Activated naive CD8-positive, alpha-beta T cell treated with anti-CD3 and anti-CD28 coated beads, Interleukin-2, amount 10 ng/mL, durations not matched to agents 7 days and 5 days (primary cell): ENCODE data around the gene TAGLN3. TPM values are rescaled to one million over a fixed set of nuclear protein-coding genes. Genes with fewer than 3 reads are reported as not detected.

Experiments used
- ATAC-seq: fragments of 150-1000 bp; cut with Tn5 transposase; one replicate; pipeline ENCODE4 v1.10.0; 2021; ENCODE audit warnings: low read depth, moderate library complexity
- POLR2A ChIA-PET: fragments of 350-600 bp; sonication (Branson Sonifier 250); formaldehyde crosslinking; loops from one replicate; lab custom pipeline; 2021; ENCODE audit warnings: antibody characterized with exemption; lab: Charles Lee
- DNase-seq: peaks from one replicate; pipeline ENCODE4 v3.0.0; 2021
- H3K27ac Mint-ChIP-seq: one replicate; pipeline ENCODE4 v1.8.0; 2022; ENCODE audit warnings: mild to moderate bottlenecking, mixed read lengths
- H3K27me3 Mint-ChIP-seq: one replicate; pipeline ENCODE4 v1.8.0; 2022; ENCODE audit warnings: mild to moderate bottlenecking, moderate library complexity, mixed read lengths
- H3K36me3 Mint-ChIP-seq: one replicate; pipeline ENCODE4 v1.8.0; 2021; ENCODE audit warnings: mild to moderate bottlenecking, mixed read lengths
- H3K4me1 Mint-ChIP-seq: one replicate; pipeline ENCODE4 v1.8.0; 2021; ENCODE audit warnings: mixed read lengths
- H3K4me3 Mint-ChIP-seq: one replicate; pipeline ENCODE4 v1.8.0; 2022; ENCODE audit warnings: mild to moderate bottlenecking, moderate library complexity, mixed read lengths
- H3K9me3 Mint-ChIP-seq: one replicate; pipeline ENCODE4 v1.8.0; 2021; ENCODE audit warnings: mixed read lengths
- total RNA-seq, 2 experiments: library from RNA; stranded (reverse); gene quantifications; one replicate each; pipeline ENCODE4 v1.2.3, GENCODE V29; 2021

Gene TAGLN3
- total RNA-seq, 2 experiments from 2014 or later = not detected

DNA sequence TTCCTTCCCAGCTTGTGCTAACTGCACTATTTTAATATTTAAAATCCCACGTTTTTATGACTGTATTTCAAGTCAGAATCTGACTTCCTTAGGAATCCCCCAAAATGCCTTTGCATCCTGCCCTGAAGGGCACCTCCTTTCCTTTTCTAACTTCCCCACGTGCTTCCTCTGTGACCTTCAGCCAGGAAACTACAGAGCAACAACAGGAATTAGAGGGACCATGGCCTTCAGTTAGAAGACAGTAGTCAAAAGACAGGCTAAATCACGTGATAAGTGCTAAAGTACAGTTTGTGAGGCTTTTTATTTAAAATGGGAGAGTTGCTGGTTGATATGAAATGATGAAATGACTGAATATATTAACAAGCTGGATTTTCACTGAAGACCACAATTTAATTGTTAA, 31.7 kb upstream of the TAGLN3 start:
- H3K4me1 Mint-ChIP-seq = peaks cover 6% of the 10 kb centered on the region
- no peak overlapping the region for H3K4me3 Mint-ChIP-seq
- H3K27me3 Mint-ChIP-seq = peaks cover 1% of the 10 kb centered on the region
- POLR2A ChIA-PET = interaction anchor here (0.7 to 1.3 kb wide), 2 partner anchors 11 to 250 kb away, joined by 4 to 9 read pairs; partner anchors contain the start of gene ABHD10
- H3K27ac Mint-ChIP-seq = no peak overlapping the region
- no peaks in the 10 kb centered on the region for H3K9me3 Mint-ChIP-seq
- no peaks in the 10 kb centered on the region for H3K36me3 Mint-ChIP-seq
- DNase-seq (no peak), ATAC-seq (no peak)

DNA sequence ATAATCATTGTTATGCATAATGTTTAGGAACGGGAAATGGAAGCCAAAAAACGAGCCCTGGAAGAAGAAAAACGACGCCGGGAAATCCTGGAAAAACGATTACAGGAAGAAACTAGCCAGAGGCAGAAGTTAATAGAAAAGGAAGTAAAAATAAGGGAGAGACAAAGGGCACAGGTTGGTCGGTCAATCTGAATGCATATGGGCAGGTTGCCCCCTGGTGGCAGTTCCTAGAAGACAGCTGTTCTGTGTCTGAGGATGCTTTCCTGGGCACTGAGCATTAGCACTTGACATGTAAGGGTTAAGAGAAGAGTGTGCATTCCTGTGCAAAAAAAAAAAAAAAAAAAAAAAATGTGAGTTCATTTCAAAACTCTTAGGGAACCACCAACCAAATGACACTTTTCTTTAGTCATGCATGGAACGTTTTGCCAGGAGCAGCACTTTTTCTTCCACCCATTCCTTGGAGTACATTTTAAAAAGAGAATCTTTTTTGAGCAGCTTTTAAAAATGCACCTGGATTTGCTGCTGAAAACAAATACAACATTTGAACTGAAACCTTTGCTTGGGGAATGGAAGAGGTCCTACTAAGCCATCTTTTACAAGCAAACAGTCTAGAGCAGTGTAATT, 31.0 kb upstream of the TAGLN3 start:
- POLR2A ChIA-PET = interaction anchor here (1.3 kb wide), 1 partner anchor 10 kb away, joined by 9 read pairs; the partner anchor contains the start of gene ABHD10
- Mint-ChIP-seq H3K36me3 (no peaks in the 10 kb centered on the region), H3K27ac (no peak overlapping the region), H3K9me3 (no peaks in the 10 kb centered on the region), H3K4me3 (peak overlapping the region; percentile 6), H3K27me3 (peaks cover 4% of the 10 kb centered on the region), H3K4me1 (peaks cover 6% of the 10 kb centered on the region)
- DNase-seq (peak; percentile 71), ATAC-seq (peak; percentile 94)

DNA sequence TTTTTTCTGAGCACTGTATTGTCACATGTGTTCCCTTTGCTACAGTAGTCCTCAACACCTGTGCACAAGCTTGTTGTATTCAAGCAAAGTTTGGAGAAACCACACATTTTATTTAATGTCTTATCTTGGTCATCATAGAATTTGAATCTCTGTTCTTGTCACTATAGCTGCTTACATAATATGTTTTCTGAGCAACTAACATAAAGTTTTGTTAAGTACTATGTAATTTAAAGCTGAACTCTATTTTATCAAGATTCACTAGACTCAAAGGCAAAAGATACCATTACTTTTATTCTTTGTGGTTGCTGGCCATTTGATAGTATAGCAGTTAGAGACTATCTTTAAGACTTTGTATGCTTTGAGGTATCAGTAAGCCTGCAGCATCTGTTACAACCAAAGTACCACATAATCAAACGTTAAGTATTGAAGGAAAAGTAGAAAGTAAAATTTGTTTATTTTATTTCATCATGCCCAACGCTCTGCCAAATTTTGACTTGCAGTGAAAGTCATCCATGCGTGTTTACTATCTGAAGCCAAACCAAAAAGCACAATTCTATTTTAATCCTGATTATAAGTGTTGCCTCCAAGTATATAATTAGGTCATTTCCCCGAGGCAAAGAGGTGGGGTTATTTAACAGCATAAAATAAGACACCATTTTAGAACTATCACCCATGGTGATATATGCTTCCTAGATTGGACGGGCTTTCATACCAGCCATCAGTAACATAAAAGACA, 30.2 kb upstream of the TAGLN3 start:
- POLR2A ChIA-PET = interaction anchor here (1.3 kb wide), 1 partner anchor 10 kb away, joined by 9 read pairs; the partner anchor contains the start of gene ABHD10
- no peak for ATAC-seq
- Mint-ChIP-seq H3K4me1 (peaks cover 6% of the 10 kb centered on the region), H3K27ac (no peak overlapping the region), H3K36me3 (no peaks in the 10 kb centered on the region), H3K9me3 (no peaks in the 10 kb centered on the region), H3K4me3 (no peak overlapping the region), H3K27me3 (peaks cover 6% of the 10 kb centered on the region)
- DNase-seq = no peak

DNA sequence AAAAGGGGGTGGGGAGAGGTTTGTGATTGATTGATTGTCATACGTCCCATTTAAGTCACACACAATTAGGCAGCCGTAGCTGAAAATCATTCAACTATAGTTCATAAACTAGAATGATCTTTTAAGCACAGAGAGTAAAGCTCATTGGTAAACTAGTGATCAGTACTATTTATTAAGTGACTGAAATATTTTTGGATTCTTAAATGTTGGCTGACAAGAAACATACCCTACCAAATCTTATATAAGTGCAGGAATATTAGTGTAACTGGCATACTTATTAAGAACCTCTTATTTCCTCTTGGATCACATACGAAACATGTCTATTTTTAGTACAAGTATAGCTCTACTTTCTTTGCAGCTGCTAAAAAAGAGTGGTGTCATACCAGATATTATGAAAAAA, 28.3 kb upstream of the TAGLN3 start:
- Mint-ChIP-seq H3K4me1 (peaks cover 6% of the 10 kb centered on the region), H3K27ac (no peak overlapping the region), H3K9me3 (no peaks in the 10 kb centered on the region), H3K4me3 (no peak overlapping the region), H3K36me3 (no peaks in the 10 kb centered on the region), H3K27me3 (peaks cover 11% of the 10 kb centered on the region)
- ATAC-seq (no peak), DNase-seq (no peak)
- POLR2A ChIA-PET = no interaction called here

DNA sequence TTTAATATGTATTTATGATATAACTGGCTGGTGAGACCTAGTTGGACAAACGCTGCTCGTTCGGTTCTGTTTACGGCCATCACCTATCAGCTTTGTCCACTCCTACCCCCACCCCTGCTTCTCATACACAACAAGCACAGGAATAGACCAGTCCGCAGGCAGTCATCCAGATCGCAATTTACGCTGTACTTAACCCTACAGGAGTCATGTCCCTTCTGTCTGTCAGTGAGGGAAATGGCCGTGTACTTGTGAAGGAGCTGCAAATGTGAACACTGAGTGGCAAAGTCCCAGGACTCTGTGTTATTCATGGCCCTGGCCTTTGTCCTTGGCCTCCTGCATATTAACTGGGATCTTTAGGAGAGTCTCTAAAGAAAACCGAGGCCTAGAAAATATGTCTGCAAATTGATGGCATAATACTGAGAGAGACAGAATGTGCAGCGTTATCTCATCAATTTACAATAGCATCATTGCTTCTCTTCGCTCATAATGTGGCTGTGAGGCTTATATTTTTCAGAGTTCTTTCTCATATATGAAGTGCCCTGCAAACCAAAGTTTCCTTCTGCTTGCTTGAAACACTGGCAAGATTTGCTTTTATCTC, 27.1 kb upstream of the TAGLN3 start:
- DNase-seq (no peak), ATAC-seq (no peak)
- peaks cover 11% of the 10 kb centered on the region for H3K27me3 Mint-ChIP-seq
- H3K27ac Mint-ChIP-seq = no peak overlapping the region
- POLR2A ChIA-PET = interaction anchor here (0.5 kb wide), 1 partner anchor 1815 kb away, joined by 3 read pairs; no protein-coding TSS in a partner anchor
- H3K4me3 Mint-ChIP-seq = no peak overlapping the region
- no peaks in the 10 kb centered on the region for H3K36me3 Mint-ChIP-seq
- peaks cover 6% of the 10 kb centered on the region for H3K4me1 Mint-ChIP-seq
- no peaks in the 10 kb centered on the region for H3K9me3 Mint-ChIP-seq

DNA sequence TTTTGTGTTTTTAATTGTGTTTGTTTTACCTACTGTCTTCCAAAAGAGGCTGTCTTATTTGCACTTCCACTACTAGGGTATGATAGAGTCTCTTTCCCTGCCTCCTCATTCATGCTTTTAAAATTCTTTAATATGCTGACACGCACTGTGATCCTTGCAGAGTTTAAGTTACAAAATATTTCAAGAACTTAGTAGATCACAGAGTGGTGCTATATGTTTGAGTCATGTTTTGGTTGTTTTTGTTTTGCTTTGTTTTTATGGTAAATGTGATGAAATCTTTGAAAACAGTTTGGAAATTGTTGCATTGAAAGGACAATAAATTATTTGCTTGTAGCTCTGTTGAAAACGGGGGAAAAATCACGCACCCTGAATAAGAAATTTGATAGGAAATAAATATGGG, 25.8 kb upstream of the TAGLN3 start:
- DNase-seq = no peak
- Mint-ChIP-seq H3K27me3 (peaks cover 10% of the 10 kb centered on the region), H3K4me3 (no peak overlapping the region), H3K36me3 (no peaks in the 10 kb centered on the region), H3K27ac (no peak overlapping the region), H3K4me1 (no peaks in the 10 kb centered on the region), H3K9me3 (no peaks in the 10 kb centered on the region)
- ATAC-seq = no peak
- POLR2A ChIA-PET = no interaction called here

DNA sequence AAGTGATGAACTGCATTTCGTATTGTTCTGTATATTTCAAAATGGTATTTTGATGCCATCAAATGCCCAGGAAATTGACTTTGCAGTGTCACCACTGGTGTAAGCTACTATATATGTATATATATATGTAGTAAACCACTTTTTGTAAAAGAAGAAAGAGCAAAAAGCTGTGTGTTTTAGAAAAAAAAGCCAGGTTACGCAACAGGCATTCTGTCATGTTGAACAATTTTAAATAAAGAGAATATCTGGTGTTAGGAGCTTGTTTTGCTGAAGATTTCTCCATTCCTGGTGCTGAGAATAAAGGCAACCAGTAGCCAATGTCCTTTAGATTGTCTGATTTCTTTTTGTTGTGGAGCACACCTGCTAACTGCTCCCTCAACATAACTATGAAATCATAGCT, 23.6 kb upstream of the TAGLN3 start:
- no peak overlapping the region for H3K4me3 Mint-ChIP-seq
- H3K9me3 Mint-ChIP-seq = no peaks in the 10 kb centered on the region
- no peak for ATAC-seq

DNA sequence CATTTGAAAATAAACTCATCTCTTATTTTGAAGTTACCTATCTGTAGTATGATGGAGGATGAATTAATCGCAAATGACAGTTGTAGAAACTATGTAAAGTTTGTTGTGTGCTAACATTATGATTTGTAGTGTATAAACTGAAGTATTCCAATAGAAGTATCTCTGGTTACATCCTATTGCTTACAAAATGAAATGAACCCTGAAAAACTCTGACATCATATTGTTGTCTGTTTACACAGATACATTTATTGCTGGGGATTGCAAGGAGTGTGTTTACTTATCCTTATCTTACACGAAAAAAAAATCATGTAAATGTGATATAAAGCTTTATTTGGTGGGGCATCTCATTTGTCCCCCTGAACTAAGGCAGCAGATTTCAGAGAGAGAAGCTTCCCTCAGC, 22.5 kb upstream of the TAGLN3 start:
- Mint-ChIP-seq H3K36me3 (peaks cover 6% of the 10 kb centered on the region), H3K4me3 (no peak overlapping the region), H3K27me3 (peaks cover 10% of the 10 kb centered on the region), H3K27ac (no peak overlapping the region), H3K9me3 (no peaks in the 10 kb centered on the region), H3K4me1 (peaks cover 17% of the 10 kb centered on the region)
- no peak for DNase-seq
- POLR2A ChIA-PET = no interaction called here
- no peak for ATAC-seq

More for the DNA sequence above, 23.6 kb upstream of the TAGLN3 start:
- Mint-ChIP-seq H3K4me1 (peaks cover 8% of the 10 kb centered on the region), H3K27me3 (peaks cover 10% of the 10 kb centered on the region), H3K27ac (no peak overlapping the region), H3K36me3 (peaks cover 3% of the 10 kb centered on the region)
- DNase-seq = no peak
- POLR2A ChIA-PET = no interaction called here

DNA sequence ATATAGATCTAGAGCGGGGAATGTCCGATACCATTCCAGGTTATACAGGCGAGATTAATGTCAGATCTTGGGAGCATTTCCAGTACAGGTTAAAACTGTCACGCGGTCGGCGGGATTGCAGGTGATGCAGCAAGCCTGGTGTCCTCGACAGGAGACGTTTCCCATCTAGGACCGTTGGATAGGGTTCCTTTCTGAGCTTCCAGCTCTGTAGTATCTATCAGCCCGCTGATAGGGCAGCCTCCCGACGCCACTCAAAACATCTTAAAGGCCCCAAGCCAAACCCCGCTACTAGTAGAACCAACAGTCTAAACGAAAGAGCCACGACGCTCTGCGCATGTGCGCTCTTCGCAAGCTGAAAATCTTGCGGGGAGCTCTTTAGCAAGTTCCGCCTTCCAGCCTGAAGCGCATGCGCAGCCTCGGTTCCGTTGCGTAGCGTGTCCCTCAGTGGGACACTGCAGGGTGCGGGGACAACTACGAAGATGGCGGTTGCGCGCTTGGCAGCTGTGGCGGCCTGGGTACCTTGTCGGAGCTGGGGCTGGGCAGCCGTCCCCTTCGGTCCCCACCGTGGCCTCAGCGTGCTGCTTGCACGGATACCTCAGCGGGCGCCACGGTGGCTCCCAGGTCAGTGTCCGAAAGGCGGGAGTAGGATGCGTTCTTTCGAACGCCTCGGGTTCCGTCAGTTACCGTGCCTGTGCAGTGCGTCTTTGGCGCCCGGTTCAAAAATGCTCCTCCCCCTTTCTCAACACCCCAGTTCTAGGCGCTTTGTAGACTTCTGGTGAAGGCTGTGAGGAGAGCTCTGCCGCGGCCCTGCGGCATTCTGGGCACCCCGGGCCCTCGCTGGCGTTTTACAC, 19.9 kb upstream of the TAGLN3 start, which contains the start of gene ABHD10:
Gene ABHD10 (plus strand): TSS at position 444 of the 851 bp plus-strand sequence. CDS start 36 bp downstream, at position 480.
- ATAC-seq (peak; percentile 97), DNase-seq (peak; percentile 95)
- Mint-ChIP-seq H3K27ac (peak within 1 kb of the TSS; percentile 91), H3K36me3 (peaks cover 14% of the 10 kb centered on the region), H3K27me3 (peaks cover 5% of the 10 kb centered on the region), H3K9me3 (no peaks in the 10 kb centered on the region), H3K4me1 (peaks cover 28% of the 10 kb centered on the region), H3K4me3 (peak within 1 kb of the TSS; percentile 81)
- POLR2A ChIA-PET = interaction anchor here (0.7 to 2.4 kb wide), 22 partner anchors 10 to 1536 kb away, joined by 3 to 11 read pairs (median 4); partner anchors contain the start of genes ATG3, CD96 and SLC35A5

DNA sequence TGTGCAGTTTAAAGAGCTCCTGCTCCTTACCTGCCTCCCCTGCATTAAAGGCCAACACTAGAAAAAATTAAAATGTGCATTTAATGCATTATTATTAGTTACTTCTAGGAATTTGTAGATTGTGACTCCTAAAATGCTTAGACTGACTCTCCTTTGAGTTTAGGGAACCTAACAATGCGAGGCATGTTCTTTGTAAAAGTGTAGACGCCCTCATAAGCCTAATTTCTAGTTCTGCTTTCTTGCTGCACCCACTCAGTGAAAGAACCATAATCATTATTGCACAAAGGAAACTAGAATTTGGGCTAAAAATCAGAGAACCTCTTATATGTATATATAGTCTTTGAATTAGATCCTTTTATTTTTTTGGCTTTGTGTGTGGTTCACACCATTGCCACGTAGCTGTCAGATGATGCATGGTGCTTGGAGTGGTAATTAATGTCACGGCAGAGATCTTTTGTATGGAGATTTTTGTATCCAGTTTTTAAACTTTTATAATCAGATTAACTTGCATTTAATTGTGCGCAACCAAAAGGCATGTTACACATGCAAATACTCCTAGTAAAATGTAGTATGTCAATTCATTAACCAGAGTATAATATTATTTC, 19.2 kb upstream of the TAGLN3 start:
- H3K4me1 Mint-ChIP-seq = peaks cover 29% of the 10 kb centered on the region
- no peaks in the 10 kb centered on the region for H3K9me3 Mint-ChIP-seq
- ATAC-seq (no peak), DNase-seq (no peak)
- peaks cover under 1% of the 10 kb centered on the region for H3K27me3 Mint-ChIP-seq
- POLR2A ChIA-PET = interaction anchor here (0.6 to 2.4 kb wide), 19 partner anchors 10 to 1535 kb away, joined by 3 to 11 read pairs (median 4); partner anchors contain the start of genes ATG3, CD96 and SLC35A5
- H3K27ac Mint-ChIP-seq = peak overlapping the region; percentile 91
- peaks cover 18% of the 10 kb centered on the region for H3K36me3 Mint-ChIP-seq
- H3K4me3 Mint-ChIP-seq = peak overlapping the region; percentile 81

DNA sequence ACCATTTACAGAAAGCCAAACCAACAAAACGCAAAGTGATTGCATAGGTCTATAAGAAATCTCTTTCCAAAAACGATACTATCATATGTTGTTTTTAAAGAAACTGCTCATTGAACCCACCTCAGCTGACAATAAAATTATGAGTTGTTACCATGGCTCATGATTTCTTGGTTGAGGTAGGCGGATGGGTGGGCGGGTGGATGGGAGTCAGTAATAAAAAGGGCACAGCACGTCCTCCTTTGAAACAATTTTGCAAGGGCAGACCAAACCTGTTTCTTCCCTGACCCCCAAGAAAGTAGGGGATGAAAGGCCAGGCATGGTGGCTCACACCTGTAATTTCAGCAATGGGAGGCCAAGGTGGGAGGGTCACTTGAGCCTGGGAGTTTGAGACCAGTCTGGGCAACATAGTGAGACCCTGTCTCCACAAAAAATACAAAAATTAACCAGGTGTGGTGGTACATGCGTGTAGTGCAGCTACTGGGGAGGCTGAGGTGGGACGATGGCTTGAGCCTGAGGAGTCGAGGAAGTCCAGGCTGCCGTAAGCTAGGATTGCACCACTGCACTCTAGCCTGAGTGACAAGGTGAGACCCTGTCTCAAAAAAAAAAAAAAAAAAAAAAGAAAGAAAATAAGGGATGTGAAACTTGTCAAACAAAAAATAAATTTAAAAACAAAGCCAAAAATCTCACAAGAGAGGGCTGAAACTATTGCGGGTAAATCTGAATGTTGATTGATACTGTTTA, 17.8 kb upstream of the TAGLN3 start:
- Mint-ChIP-seq H3K4me1 (peaks cover 41% of the 10 kb centered on the region), H3K4me3 (peak overlapping the region; percentile 81), H3K36me3 (peaks cover 29% of the 10 kb centered on the region), H3K27ac (no peak overlapping the region), H3K9me3 (no peaks in the 10 kb centered on the region), H3K27me3 (no peaks in the 10 kb centered on the region)
- POLR2A ChIA-PET = interaction anchor here (1.4 to 2.4 kb wide), 2 partner anchors 27 to 308 kb away, joined by 3 to 9 read pairs; no protein-coding TSS in a partner anchor
- ATAC-seq (no peak), DNase-seq (no peak)

DNA sequence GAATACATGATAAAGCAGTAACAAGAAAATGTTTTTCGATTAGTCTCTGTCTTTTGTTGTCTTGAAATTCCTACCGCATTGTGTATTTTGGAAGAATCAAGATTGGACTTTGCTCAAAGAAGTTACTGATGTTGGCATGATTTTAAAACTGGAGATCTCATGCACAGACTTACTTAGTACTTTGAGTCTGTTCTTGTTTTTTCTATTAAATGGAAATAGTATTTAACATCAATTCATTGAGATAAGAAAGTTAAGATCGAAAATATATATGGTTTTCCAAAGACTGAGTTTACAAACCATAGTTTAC, 17.3 kb upstream of the TAGLN3 start:
- H3K4me1 Mint-ChIP-seq = peaks cover 41% of the 10 kb centered on the region
- POLR2A ChIA-PET = interaction anchor here (1.4 kb wide), 1 partner anchor 309 kb away, joined by 3 read pairs; no protein-coding TSS in a partner anchor
- DNase-seq = no peak
- peaks cover 32% of the 10 kb centered on the region for H3K36me3 Mint-ChIP-seq
- no peak overlapping the region for H3K27ac Mint-ChIP-seq
- no peak for ATAC-seq
- H3K9me3 Mint-ChIP-seq = no peaks in the 10 kb centered on the region
- no peaks in the 10 kb centered on the region for H3K27me3 Mint-ChIP-seq
- peak overlapping the region; percentile 81 for H3K4me3 Mint-ChIP-seq
